ENCODE results near the gene BTN1A1. TPM values are rescaled to one million over a fixed set of nuclear protein-coding genes. Genes with fewer than 3 reads are reported as not detected.
"Not testable (repeated sequence)": the region's sequence is repeated elsewhere in the genome, so short reads cannot be mapped to it uniquely, and the experiment has no call there.

The BTN1A1 gene
- total RNA-seq, 1 donor from 2014 or later = 0.36 TPM

DNA sequence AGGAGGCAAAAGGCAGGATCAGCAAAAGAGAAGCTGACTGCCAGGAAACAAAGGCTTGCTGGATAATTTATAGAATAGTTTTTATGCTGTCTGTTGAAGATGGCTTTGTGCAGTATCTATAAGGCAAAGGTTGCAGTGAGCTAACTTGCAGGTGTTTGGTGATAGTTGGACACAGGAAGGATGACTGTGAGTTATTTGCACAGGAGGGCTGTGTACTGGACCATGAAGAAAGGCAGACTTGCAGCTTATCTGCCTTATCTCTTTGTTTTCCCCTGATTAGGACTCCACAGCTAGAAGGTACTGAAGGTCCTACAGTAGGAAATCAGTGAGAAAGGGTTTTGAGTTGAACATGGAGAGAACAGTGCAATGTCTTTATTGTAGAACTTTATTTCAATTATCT is 2.1 kb downstream of the BTN1A1 start:
- no peaks in the 10 kb centered on the region for H3K36me3 Mint-ChIP-seq
- no peak for DNase-seq (ENCODE audit: extremely low spot score, unreplicated experiment)
- H3K27ac Mint-ChIP-seq = no peak overlapping the region
- peaks cover 62% of the 10 kb centered on the region for H3K27me3 Mint-ChIP-seq
- H3K4me3 Mint-ChIP-seq = peak overlapping the region; percentile 82
- peaks cover 9% of the 10 kb centered on the region for H3K4me1 Mint-ChIP-seq (ENCODE audit: unreplicated experiment)
- TF ChIP-seq, protein P1, sequence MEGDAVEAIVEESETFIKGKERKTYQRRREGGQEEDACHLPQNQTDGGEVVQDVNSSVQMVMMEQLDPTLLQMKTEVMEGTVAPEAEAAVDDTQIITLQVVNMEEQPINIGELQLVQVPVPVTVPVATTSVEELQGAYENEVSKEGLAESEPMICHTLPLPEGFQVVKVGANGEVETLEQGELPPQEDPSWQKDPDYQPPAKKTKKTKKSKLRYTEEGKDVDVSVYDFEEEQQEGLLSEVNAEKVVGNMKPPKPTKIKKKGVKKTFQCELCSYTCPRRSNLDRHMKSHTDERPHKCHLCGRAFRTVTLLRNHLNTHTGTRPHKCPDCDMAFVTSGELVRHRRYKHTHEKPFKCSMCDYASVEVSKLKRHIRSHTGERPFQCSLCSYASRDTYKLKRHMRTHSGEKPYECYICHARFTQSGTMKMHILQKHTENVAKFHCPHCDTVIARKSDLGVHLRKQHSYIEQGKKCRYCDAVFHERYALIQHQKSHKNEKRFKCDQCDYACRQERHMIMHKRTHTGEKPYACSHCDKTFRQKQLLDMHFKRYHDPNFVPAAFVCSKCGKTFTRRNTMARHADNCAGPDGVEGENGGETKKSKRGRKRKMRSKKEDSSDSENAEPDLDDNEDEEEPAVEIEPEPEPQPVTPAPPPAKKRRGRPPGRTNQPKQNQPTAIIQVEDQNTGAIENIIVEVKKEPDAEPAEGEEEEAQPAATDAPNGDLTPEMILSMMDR (conservative IDR thresholded peaks at IDR 0.05) = no peak
- no peaks in the 10 kb centered on the region for H3K9me3 Mint-ChIP-seq

DNA sequence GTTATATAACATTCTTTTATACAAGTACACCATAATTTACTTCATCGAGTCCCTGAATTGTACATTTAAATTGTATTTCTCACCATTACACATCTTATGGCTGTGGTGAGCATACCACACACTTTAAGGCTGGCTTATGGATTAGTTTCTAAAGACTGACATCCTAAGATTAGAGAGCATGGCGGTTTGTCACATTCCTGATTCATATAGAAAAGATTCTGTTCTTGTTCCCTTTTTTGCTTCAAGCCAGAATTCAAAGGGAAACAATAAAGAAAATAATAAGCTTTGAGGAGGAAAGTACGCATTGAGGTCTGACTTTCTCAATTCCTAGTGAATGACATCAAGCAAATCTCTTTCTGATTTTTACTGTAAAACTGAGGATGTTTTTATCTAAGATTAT is 2.5 kb downstream of the BTN1A1 start:
- Mint-ChIP-seq H3K9me3 (no peaks in the 10 kb centered on the region), H3K27ac (no peak overlapping the region), H3K4me3 (no peak overlapping the region), H3K36me3 (no peaks in the 10 kb centered on the region), H3K4me1 (ENCODE audit: unreplicated experiment) (peaks cover 9% of the 10 kb centered on the region), H3K27me3 (peaks cover 59% of the 10 kb centered on the region)
- no peak for DNase-seq (ENCODE audit: extremely low spot score, unreplicated experiment)
- TF ChIP-seq, protein P1 (conservative IDR thresholded peaks at IDR 0.05) = no peak

DNA sequence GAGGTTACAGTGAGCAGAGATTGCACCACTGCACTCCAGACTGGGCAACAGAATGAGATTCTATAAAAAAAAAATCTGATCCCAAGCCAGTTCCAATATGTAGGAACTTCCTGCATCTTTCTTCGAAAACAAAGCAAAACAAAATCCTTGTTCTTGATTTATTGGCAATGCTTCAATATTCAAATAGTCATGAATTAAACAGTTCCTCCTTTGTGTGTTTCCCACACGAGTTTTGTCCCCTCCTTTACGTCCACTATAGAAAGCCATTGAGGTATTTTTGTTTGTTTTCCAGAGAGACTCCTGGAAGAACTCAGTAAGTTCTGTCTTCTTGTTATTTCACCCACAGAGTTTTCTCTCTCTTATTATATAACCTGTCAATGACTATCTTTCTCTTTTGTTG is 7.6 kb downstream of the BTN1A1 start:
- no peak overlapping the region for H3K4me3 Mint-ChIP-seq
- H3K27ac Mint-ChIP-seq = no peak overlapping the region
- no peaks in the 10 kb centered on the region for H3K9me3 Mint-ChIP-seq
- peaks cover 41% of the 10 kb centered on the region for H3K27me3 Mint-ChIP-seq
- H3K36me3 Mint-ChIP-seq = no peaks in the 10 kb centered on the region
- no peaks in the 10 kb centered on the region for H3K4me1 Mint-ChIP-seq (ENCODE audit: unreplicated experiment)
- DNase-seq (ENCODE audit: extremely low spot score, unreplicated experiment) = no peak
- TF ChIP-seq, protein P1 (conservative IDR thresholded peaks at IDR 0.05) = no peak

GRCh38 chr6:26511033-26511432 is 10.9 kb downstream of the BTN1A1 start:
- not testable (repeated sequence) for H3K4me1 Mint-ChIP-seq (ENCODE audit: unreplicated experiment); H3K9me3 Mint-ChIP-seq; H3K4me3 Mint-ChIP-seq; DNase-seq (ENCODE audit: extremely low spot score, unreplicated experiment); H3K36me3 Mint-ChIP-seq; H3K27ac Mint-ChIP-seq
- peaks cover 19% of the 10 kb centered on the region for H3K27me3 Mint-ChIP-seq

DNA sequence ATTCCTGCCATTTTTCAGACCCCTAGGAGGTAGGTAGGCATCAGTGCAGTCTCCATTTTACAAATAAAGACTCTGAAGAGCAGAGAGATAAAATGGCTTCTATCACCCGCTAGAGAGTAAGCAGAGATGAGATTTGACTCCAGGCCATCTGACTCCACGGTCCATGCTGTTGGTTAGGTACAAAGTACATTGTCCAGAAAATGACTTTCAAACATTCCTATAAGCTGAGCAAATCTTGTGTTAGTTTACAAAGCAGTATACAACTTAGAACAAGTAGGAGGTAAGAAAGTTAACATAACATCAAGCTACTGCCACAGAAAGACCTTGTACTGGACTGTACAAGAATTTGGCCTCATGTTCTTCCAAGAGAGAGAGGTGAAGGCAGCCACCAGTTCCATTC is 14.9 kb downstream of the BTN1A1 start:
- H3K4me1 Mint-ChIP-seq (ENCODE audit: unreplicated experiment) = no peaks in the 10 kb centered on the region
- TF ChIP-seq, protein P1 (conservative IDR thresholded peaks at IDR 0.05) = no peak

DNA sequence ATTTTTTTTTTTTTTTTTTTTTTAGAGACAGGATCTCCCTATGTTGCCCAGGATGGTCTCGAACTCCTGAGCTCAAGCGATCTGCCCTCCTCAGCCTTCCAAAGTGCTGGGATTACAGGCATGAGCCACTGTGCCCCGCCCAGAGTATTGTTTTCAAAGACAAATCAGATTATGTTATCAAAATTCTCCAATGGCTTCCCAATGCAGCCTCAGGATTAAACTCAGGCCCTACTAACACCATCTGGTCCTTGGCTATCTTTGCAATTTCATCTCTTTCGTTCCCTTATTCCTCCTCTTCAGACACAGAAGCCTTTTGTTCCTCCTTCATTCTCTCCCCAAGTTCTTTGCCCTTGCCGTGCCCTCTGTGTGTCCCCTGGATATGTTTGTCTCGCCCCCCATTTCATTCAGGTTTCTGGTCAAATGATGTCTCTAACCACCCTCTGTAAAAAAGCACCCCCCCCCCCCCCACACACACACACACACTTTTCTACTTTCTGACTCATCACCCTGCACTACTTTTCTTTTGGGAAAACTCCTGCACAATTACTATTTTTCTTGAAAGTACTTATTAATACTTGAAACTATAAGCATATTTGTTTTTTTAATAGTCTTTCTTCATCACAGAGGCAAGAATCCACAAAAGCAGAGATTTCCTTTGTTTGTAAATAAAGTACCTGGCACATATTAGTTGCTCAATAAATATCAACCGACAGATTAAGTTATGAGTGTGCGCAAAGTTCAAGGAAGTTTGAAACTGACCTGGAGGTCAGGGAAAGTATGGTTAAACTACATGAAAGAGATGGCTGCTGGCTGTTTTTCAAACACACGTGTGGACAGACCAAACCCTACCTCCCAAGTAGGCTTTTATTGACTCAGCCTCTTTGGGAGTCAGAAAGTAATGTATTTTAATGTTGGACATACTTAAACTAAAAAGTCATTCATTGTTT is 16.7 kb downstream of the BTN1A1 start:
- peaks cover 6% of the 10 kb centered on the region for H3K27me3 Mint-ChIP-seq
- peaks cover 6% of the 10 kb centered on the region for H3K4me1 Mint-ChIP-seq (ENCODE audit: unreplicated experiment)
- no peaks in the 10 kb centered on the region for H3K36me3 Mint-ChIP-seq
- H3K27ac Mint-ChIP-seq = no peak overlapping the region
- DNase-seq (ENCODE audit: extremely low spot score, unreplicated experiment) = no peak
- TF ChIP-seq, protein P1 (conservative IDR thresholded peaks at IDR 0.05) = no peak
- no peak overlapping the region for H3K4me3 Mint-ChIP-seq
- no peaks in the 10 kb centered on the region for H3K9me3 Mint-ChIP-seq

More for the DNA sequence above, 14.9 kb downstream of the BTN1A1 start:
- no peak overlapping the region for H3K27ac Mint-ChIP-seq
- no peak for DNase-seq (ENCODE audit: extremely low spot score, unreplicated experiment)
- H3K9me3 Mint-ChIP-seq = no peaks in the 10 kb centered on the region
- H3K4me3 Mint-ChIP-seq = no peak overlapping the region
- no peaks in the 10 kb centered on the region for H3K36me3 Mint-ChIP-seq
- peaks cover 3% of the 10 kb centered on the region for H3K27me3 Mint-ChIP-seq
